NCI-H128 (cell line): ENCODE measurements around the gene SPTB.

Source experiments
- DNase-seq: peaks from one replicate; lab custom pipeline; 2025; ENCODE audit not compliant: unreplicated experiment; lab: John Stamatoyannopoulos, UW

SPTB gene

DNA sequence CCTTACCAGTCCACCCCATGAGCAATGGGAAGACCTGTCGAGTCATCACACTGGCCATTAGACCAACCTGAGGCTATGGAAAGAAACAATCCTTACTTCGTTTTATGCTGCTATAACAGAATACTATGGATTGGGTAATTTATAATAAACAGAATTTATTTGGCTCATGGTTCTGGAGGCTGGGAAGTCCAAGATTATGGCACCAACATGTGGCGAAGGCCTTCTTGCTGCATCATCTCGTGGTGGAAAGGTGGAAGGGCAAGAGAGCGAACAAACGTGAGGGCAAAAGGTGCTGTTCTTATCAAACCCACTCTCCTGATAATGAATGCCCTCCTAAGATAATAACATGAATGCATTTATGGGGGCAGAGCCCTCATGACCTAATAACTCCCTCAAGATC, 9.6 kb upstream of the SPTB start:
- DNase-seq: no peak

DNA sequence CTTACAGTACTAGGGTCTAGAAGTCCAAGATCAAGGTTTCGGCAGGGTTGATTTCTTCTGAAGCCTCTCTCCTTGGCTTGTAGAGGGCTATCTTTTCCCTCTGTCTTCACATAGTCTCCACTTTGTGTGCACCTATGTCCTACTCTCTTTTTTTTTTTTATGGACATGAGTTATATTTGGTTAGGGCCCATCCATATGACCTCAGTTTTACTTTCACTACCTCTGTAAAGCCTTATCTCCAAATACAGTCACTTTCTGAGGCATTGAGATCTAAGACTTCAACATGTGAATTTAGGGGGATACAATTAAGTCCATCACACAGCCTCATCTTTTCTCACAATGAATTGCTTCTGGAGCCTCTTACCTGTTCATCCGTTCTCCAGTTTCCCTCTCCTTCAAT, 5.9 kb upstream of the SPTB start:
- DNase-seq: no peak

DNA sequence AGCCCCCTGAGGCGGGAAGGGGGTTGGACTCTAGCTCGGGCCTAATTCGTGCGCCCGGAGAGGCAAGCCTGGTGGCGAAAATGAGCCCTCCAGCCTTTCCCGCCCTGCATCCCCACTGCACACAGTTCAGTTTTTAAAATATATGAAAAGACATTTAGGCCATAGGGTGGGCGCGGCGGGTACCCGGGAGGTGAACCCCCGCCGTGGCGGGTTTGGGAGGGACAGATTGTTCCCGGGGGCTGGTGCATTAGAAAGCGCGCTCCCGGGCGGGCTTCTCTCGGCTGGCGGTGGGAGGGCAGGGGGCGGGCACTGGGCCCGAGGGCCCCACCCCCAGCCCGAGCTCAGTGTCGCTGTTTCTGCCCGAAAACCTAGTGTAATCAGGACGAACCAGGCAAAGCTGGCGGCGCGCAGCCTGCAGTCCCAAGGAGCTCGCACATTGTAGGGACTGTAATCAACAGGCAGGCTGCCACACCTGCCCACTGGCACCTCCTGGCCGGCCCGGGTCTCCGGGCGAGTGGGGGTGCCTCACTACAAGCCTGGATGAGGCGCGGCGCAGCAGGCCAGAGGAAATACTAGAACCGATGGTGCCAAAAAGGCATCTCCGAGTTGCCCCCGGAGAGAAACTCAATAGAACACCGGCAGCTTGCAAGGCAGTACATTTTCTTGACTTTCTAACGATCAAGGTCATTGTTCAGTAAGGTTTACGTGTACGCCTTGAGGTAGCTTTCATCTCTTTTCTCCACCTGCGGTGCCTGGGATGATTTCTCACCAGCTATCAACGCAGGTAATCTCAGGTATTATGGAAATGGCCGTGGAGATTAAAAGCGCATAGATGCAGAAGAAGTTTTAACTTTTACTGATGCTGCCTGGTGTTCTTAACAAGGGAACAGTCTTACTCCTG, 764 bp upstream of the SPTB start:
- peak; percentile 43 for DNase-seq

DNA sequence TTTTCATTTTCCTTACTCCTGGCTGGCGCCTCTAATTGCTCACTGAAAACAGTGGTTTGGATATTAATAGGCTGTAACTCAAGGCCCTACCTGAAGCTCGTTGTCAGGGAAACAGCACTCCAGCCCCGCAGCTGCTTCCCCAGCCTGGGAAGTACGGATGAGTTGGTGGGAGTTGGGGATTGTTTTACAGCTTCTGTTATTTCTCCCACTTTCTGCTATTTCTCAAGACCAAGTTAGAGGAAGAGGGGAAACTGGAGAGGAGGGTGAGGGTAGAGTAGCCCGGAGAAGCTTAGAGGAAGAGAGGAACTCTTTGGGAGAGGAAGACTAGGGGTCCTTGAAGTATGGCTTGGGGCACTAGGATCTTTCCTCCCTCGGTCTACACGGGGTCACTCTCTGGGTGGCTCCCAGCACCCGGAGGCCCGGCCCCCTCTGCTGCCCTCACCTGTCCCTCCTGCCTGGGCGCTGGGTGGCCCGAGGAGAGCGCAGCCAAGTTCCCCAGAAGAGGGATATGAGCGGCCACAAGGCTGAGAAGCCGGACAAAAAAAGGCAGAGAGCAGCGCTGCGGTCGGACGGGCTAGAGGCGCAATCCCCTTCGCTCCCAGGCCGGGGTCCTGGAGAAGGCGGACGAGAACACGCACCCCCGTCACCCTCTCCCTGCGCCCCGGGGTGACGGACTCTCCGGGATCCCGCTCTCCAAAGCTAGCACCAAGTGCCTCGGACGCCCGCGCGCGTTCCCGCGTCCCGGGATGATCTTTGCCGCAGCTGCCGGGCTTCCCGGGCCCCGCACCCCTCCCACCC, 671 bp downstream of the SPTB start:
- DNase-seq: no peak

DNA sequence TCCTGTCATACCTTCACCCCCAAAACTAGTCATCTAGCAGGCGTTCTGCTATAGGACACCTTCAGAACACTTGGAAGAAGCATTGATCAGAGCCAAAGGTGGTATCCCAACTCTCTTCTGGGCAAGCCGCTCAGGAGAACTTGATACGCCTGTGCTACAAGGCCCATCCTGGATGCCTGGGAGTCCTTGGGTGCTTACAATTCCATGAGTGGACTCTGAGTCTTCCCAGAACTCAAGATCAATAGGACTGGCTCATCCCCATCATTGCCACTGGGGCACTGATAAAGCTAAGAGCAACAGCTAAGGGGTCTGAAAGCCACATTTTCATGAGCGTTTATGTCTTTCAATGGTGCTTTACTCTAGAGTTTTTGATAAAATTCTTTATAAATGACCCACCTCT, 1.9 kb downstream of the SPTB start:
- no peak for DNase-seq

DNA sequence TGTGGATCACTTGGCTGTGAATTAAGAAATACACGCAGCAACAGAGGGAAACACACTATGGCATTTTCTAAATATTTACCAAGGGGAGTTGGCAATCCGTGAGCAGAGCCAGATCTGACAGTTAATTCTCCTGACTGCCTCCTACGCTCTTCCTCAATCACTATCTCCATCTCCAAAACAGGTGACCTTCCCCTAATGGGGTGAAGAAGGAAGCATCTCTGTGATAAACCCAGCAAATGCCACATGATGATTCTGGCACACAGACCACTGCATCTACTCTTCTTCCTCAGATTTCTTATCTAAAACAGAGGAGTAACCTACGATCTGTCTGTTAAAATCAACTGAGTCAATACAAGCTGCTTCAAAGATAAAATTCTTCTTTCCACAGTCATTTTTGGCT, 4.4 kb downstream of the SPTB start:
- no peak for DNase-seq

DNA sequence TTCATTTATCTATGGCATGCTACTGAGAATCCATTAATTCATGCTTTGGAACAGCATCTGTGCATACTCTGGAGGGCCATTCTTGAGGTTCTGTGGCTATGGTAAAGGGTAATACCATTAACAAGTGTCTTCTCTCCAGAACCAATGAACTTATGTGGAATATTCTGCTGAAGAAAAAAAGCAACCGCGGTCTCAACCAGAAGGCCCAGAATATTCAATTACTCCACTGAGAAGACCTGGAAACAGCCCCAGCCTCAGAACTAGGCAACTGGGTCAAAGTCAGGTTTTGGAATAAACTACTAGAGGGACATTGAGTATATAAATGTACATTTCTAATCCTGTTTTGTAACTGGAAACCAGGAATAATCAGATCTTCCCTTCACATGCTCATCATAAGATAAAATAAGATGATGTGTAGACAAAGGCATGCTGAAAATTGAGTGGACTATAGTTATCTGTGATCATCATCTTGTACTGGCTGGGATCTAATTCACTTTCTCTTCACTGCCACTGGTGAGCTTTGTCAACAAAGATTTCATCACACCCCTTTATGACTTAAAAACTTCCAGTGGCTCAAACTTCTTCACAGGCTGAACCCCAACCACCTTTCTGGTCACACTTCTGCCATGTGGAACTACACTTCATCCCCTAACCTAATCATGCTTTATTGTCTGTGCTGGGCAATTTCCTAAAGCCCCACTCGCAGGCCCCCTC, 6.0 kb downstream of the SPTB start:
- DNase-seq: no peak

DNA sequence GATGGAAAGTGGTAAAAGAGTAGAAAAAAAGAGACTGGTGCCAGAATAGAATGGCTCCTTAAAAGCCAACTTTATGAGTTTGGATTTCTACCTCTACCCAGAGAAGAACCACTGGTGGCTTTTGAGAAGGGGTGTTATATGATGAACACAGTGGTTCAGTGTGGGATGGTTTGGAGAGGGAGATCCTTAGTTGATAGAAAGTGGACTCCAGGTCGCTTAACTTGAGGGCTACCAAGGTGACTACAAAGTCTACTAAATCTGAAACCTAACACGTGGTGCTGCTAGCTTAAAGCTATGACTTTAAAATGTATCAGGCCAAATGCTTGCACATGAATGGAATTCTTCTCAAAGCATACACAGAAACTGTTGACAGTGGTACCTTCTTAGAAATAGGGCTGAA, 8.4 kb downstream of the SPTB start:
- DNase-seq: no peak

DNA sequence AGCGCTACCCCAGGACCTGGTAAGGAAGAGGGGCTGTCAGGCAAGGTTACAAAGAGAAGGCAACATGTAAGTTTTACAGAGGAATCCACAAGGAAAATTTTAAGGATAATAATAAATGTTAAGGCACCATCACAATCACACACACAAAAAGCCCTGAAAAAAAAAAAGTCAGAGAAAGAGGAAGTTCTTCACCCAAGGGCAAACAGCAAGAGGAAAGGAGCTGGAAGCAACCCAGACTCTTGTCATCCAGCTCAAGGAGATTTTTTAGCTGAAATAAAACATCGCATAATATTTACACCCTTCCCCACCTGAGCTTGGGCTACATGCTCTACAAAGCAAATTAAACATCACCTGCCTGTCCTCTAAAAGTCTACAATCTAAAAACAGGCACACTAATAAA, 9.5 kb downstream of the SPTB start:
- no peak for DNase-seq

DNA sequence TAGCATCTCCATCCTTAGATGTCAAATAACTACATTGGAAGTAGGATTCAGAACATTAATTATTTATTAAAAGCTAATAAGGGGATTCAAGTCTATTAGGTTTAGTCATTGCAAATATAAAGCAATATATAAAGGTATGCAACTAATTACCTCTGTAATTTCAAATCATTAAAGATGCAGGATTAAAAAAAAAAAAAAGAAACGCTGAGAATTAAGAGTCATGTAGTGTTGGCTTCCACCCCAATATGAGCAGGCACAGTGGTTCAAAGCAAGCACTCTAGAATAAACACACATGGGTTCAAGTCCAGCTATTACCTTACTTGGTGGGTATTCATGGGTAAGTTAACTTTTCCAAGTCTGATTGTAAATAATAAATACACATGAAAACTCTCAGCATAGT, 10.9 kb downstream of the SPTB start:
- DNase-seq: no peak

DNA sequence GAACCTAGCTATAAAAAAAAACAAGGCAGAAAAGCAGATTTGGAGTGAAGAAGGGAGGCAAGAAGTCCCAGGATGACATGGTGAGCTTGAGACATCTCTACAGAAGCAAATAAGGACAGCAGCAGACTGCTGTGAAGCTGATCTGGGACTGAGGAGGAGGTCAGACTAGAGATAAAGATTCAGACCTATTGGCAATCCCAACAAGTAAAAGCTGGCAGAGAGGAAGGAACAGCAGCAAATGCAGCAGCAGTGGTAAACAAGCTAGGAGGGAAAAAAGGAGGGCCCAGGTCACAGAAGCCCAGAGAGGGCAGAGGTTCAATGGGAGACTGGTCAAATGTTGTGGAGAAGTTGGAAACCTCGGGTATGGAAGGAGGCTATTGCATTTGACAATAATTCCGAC, 11.3 kb downstream of the SPTB start:
- no peak for DNase-seq

DNA sequence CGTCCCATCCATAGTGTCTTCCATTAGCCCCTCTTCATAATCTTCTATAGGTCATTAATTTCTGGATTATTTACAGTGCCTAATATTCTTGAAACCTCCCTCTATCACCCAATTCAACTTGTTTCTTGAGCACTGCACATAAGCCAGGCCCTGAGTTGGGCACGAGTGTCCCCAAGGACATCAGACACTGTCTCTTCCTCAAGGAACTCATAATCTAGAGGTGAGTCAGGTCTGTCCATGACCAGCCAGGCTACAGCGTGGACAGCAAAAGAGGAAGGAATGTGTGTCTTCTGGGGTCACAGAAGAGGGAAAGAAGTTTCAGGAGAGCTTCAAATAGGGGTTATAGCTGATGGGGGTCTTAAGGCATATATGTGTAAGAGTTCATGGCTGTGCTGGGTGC, 12.5 kb downstream of the SPTB start:
- DNase-seq: no peak

DNA sequence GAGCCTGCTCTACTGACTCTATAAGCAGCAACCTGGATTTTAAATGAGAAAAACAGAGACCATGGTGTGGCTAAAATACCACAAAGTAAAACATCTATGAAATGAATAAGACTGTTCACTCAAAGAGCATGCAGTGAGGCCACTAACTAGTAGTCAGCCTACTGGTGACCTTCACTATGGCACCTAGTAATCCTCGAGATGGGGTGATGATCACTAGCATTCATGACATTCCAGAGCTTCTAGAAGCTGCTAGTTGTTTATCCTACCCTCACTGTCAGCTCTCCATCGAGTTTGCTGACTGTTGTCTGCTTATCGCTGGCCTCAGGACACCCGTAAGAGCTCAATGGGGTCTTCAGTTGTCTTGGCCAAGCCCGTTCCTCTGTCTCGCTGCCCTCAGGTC, 13.7 kb downstream of the SPTB start:
- no peak for DNase-seq

DNA sequence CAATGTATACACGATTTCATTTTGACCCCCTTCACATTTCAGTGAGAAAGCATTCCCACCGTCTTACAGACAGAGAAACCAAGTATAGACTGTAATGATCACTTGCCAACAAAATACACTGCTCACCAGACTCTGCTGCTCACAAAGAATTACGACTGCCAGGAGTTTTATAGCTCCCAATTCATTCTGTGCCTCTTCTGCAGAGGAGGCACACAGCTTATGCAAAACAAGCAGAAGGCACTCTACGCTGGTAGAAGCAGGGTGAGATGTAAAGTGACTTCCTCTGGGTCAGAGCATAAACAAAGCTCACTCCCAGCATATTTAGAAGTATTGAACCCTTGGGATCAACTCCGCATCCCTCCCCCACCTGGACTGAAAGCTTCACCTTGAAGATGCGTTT, 14.6 kb downstream of the SPTB start:
- DNase-seq: no peak

DNA sequence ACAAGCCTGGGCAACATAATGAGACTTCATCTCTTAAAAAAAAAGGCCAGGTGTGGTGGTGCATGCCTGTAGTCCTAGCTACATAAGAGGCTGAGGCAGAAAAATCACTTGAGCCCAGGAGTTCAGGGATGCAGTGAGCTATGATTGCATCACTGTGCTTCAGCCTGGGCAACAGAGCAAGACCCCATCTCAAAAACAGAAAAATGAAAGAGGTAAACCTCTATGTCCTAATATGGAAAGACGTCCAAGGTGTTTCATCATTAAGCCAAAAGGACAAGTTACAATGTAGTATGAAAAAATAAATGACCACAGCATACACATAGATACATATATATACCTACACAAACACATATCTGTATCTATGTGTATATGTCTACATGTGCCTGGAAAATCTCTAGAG, 15.4 kb downstream of the SPTB start:
- no peak for DNase-seq

DNA sequence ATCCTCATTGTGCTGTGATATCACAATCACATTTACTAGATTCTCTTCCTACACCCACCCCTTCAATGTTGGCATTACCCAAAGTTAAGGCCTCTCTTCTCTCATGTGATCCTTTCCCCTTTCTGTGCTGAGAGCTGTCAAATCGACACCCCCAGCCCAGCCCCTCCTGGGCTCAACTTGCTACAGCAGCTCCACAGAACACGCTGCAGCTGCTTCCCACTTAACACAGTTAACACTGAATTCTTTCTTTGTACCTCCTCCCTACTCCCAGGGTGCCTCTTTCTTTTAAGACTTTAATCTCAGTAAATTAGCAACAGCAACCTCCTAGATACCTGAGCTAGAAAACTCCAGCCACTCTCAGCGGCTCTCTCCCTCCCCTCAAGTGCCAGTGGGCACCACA, 17.8 kb downstream of the SPTB start:
- DNase-seq: no peak

DNA sequence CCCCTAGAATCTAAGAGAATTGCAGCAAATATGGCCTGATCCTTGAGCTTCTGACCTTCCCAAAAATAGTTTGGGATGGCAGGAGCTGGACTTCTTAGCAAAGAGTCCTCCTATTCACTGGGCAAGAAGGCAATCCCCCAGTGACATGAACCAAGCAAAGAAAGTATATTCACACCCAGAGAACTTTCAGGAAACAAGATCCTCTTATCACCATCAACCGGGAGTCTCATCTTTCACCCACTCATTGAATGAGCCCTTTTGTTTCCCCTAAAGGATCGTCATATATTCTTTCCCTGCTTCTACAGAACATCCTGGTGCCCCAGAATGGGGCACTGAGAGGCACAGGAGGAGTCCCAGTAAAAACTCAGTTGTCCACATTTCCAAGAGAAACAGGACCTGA, 19.7 kb downstream of the SPTB start:
- no peak for DNase-seq

DNA sequence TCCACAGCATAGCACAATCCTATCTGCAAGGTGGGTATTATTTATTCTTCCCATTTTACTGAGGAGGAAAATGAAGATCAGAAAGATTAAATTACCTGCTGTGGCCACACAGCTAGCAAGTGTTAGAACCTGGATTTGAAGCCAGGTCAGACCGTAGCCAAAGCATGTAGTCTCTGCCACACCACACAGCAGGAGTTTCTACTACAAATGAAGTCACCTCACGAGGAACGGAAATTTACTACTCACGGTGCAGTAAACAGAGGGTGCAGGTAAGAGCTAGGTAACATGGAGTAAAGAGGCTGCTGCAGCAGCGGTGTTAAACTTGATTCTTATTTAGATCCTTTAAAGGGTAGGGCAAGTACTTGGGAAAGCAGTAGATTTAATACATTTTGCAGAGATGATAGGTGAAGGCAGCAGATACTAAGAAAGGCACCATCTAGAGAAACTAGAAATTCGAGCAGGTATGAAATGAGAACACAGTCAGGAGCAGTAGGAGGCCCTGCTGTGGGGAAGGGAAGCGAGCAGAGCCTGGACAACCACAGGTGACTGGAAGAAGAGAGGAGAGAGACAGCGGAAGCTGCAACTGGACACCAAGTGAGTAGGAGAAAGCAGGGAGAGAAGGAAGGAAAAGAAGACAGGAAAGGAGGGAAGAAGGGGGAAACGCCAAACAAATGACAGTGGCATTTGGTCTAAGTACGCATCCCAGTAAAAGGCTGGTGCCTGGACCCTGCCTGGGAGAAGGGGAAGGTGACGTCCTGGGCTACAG, 21.5 kb downstream of the SPTB start:
- no peak for DNase-seq

DNA sequence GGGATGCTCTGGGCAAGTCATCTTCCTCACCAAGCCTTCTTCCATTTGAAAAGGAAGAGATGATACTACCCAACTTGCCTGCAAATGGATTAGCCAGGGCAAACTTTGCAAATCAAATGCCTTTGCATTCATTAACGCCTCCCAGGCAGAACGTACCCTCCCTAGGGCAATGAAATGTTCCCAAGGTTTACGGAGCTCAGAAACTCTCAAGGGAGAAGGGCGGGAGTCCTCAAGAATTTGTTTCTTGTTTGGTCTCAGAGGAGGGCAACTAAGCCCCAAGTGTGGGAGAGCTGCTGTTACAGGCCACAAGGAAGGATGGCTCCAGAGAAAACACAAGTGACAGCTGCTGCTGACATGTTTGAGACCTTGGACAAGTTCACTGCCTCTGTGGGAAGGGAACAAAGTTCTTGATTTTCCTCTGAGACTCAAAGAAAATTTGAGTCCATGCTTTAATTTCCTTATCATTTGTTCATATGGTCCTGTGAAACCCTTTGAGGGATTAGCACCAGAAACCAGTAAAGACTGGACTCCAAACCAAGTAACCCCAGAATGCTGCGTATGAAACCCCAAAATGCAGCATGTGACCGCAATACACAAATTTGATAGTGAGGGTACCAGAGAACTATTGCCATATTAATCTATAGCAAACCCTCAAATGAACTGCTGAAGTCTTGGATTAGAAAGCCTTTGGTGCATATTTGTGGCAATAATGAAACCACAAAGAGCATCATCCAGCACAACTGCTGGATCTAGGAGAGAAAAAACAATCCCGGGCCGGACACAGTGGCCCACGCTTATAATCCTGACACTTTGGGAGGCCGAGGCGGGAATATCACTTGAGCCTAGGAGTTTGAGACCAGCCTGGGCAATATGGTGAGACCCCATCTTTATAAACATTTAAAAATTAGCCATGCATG, 22.9 kb downstream of the SPTB start:
- no peak for DNase-seq
